Ovary (tissue), 3 donors: ENCODE data around the gene SPATA13.

ENCODE experiments used
- POLR2A ChIP-seq: fragments of 450-650 bp; IDR thresholded peaks from one replicate; pipeline ENCODE4 v1.6.1; 2017; ENCODE audit warnings: antibody characterized with exemption, mild to moderate bottlenecking, moderate library complexity
- TF ChIP-seq, protein P1 (sequence below), 3 donors: fragments of 450-650 bp in 2 of 3; fragments of 200-600 bp in 1 of 3; IDR thresholded peaks; one replicate each; pipeline versions ENCODE4 v1.5.1 to v1.8.0; 2016 to 2022; ENCODE audit warnings: antibody characterized with exemption in 3 of 3, mild to moderate bottlenecking in 1 of 3
- donor health status: DM: no; HTN: no; CAD: no.

DNA sequence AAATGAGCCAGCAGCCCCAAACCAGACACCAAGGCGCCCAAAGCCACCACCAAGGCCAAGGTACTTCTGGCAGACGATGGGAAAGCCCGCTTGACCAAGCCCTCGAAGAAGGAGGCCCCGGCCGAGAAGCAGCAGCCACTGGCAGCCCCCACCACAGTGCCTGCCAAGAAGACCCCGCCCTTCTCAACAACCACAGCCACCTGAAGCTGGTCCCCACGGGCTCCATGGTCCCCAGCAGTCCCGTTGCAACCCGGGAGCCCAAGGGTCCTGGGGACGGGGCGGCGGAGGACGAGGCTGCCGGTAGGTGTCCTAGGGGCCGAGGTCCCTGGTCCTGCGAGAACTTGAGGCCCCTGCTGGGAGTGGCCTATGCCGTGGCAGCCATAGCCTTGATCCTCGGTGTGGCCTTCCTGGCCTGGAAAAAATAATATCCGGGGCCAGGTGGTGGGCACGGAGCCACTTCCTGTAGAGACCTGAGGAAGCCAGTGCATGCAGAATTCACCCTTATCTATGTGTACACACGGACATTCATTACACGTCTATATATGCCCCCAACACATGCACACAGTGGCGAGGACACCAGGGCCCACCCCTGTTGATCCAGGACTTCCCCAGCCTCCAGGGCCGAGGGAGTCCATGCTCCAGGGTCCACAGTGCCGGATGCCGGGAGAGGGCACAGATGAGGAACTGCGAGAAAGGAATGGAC lies 162.7 kb downstream of the SPATA13 start:
- no peak for TF ChIP-seq POLR2A
- TF ChIP-seq, protein P1, sequence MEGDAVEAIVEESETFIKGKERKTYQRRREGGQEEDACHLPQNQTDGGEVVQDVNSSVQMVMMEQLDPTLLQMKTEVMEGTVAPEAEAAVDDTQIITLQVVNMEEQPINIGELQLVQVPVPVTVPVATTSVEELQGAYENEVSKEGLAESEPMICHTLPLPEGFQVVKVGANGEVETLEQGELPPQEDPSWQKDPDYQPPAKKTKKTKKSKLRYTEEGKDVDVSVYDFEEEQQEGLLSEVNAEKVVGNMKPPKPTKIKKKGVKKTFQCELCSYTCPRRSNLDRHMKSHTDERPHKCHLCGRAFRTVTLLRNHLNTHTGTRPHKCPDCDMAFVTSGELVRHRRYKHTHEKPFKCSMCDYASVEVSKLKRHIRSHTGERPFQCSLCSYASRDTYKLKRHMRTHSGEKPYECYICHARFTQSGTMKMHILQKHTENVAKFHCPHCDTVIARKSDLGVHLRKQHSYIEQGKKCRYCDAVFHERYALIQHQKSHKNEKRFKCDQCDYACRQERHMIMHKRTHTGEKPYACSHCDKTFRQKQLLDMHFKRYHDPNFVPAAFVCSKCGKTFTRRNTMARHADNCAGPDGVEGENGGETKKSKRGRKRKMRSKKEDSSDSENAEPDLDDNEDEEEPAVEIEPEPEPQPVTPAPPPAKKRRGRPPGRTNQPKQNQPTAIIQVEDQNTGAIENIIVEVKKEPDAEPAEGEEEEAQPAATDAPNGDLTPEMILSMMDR (IDR thresholded peaks at IDR 0.05), result no peak
